A673 (cell line): ENCODE results near the gene H1-8.
"Not testable (repeated sequence)": the region's sequence is repeated elsewhere in the genome, so short reads cannot be mapped to it uniquely, and the experiment has no call there.

ENCODE experiments used
- CTCF ChIP-seq: fragments of 300-800, 200-600 bp; sonication (generic); conservative IDR thresholded peaks from 2 replicates; pipeline ENCODE4 v1.5.1; 2017; ENCODE audit warnings: low read depth, mild to moderate bottlenecking, antibody characterized with exemption, low read length, moderate library complexity, mixed read lengths
- EZH2 ChIP-seq: fragments of 200-600 bp; sonication (generic); IDR thresholded peaks from 2 replicates; pipeline ENCODE4 v1.6.1; 2017; ENCODE audit warnings: borderline replicate concordance, low read depth, mild to moderate bottlenecking, mixed read lengths, antibody characterized with exemption, low read length; ENCODE audit not compliant: poor library complexity, severe bottlenecking

GRCh38 chr3:129494499-129494898, 48.5 kb upstream of the H1-8 start:
- not testable (repeated sequence) for TF ChIP-seq CTCF, EZH2
